Measurements from ENCODE around the gene TRAT1.

DNA sequence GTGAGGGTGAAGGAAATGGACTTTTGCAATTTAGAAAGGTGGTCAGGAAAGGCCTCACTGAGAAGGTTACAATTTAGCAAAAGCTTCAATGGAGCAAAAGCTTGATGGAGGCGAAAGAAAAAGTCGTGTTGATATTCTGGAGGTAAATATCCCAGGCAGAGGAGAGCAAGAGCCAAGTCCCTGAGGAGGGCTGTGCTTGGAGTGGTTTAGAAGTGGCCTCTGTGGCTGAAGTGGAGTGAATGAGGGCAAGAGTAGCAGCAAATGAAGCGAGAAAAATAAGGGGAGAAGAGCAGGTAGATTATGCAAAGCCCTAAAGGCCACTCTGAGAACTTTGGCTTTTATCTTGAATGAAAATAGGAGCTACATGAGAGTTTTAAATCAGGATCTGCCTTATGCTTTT lies 76.9 kb downstream of the TRAT1 start:
- TF ChIP-seq JUN (IDR thresholded peaks at IDR 0.05) = no peak
- no peak for TF ChIP-seq EP300 (IDR thresholded peaks at IDR 0.05)
- no peak for TF ChIP-seq CBX8 (IDR thresholded peaks at IDR 0.05)
- no peak for TF ChIP-seq FOSL2 (IDR thresholded peaks at IDR 0.05)
- no peak for TF ChIP-seq FOSL2 (CRISPR knock-in tag; IDR thresholded peaks at IDR 0.05)
- TF ChIP-seq BCL3 (IDR thresholded peaks at IDR 0.05) = no peak
- TF ChIP-seq, protein P1, sequence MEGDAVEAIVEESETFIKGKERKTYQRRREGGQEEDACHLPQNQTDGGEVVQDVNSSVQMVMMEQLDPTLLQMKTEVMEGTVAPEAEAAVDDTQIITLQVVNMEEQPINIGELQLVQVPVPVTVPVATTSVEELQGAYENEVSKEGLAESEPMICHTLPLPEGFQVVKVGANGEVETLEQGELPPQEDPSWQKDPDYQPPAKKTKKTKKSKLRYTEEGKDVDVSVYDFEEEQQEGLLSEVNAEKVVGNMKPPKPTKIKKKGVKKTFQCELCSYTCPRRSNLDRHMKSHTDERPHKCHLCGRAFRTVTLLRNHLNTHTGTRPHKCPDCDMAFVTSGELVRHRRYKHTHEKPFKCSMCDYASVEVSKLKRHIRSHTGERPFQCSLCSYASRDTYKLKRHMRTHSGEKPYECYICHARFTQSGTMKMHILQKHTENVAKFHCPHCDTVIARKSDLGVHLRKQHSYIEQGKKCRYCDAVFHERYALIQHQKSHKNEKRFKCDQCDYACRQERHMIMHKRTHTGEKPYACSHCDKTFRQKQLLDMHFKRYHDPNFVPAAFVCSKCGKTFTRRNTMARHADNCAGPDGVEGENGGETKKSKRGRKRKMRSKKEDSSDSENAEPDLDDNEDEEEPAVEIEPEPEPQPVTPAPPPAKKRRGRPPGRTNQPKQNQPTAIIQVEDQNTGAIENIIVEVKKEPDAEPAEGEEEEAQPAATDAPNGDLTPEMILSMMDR (IDR thresholded peaks at IDR 0.05) = no peak
- TF ChIP-seq, protein P2, sequence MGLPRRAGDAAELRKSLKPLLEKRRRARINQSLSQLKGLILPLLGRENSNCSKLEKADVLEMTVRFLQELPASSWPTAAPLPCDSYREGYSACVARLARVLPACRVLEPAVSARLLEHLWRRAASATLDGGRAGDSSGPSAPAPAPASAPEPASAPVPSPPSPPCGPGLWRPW (IDR thresholded peaks at IDR 0.05) = no peak
- TF ChIP-seq FOXS1 (CRISPR knock-in tag; IDR thresholded peaks at IDR 0.05) = no peak
- no peak for TF ChIP-seq PBX3 (IDR thresholded peaks at IDR 0.05)
- no peak for TF ChIP-seq RFX5 (IDR thresholded peaks at IDR 0.05)
- TF ChIP-seq USF2 (IDR thresholded peaks at IDR 0.05) = no peak
- no peak for TF ChIP-seq POLR2AphosphoS2 (conservative IDR thresholded peaks at IDR 0.05; ENCODE audit: low read length)
- no peak for TF ChIP-seq REST (IDR thresholded peaks at IDR 0.05)
